OCI-LY3 (cell line): ENCODE measurements around the gene CACYBP.

ENCODE experiments used
- EZH2phosphoT487 ChIP-seq: fragments of 200-600 bp; shearing (Covaris generic); IDR thresholded peaks from 2 replicates; pipeline ENCODE4 v1.6.1; 2018; ENCODE audit warnings: antibody characterized with exemption, mixed run types, low read depth
- TF ChIP-seq, protein P1 (sequence below): fragments of 200-600, 300-600 bp; sonication (generic); IDR thresholded peaks from 2 replicates; pipeline ENCODE4 v1.5.1; 2014; ENCODE audit warnings: antibody characterized with exemption, low read length, low read depth

DNA sequence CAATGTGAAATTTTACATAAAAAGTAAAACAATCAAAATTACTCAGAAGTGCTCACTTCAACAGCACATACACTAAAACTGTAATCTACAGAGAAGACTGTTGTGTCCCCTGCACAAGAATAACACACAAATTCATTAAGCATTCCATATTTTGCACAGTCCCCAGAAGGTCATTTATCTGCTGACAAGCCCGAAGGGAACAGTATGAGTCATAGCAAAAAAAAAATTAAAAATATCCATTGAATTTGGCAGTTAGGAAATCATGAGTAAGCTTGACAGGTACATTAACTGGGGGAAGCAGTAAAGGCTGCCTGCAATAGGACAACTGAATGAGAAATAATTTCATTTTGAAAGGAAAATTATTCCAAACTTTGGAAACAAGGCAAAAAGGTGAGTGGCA is 3.3 kb upstream of the CACYBP start:
- TF ChIP-seq, protein P1, sequence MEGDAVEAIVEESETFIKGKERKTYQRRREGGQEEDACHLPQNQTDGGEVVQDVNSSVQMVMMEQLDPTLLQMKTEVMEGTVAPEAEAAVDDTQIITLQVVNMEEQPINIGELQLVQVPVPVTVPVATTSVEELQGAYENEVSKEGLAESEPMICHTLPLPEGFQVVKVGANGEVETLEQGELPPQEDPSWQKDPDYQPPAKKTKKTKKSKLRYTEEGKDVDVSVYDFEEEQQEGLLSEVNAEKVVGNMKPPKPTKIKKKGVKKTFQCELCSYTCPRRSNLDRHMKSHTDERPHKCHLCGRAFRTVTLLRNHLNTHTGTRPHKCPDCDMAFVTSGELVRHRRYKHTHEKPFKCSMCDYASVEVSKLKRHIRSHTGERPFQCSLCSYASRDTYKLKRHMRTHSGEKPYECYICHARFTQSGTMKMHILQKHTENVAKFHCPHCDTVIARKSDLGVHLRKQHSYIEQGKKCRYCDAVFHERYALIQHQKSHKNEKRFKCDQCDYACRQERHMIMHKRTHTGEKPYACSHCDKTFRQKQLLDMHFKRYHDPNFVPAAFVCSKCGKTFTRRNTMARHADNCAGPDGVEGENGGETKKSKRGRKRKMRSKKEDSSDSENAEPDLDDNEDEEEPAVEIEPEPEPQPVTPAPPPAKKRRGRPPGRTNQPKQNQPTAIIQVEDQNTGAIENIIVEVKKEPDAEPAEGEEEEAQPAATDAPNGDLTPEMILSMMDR = no peak
- TF ChIP-seq EZH2phosphoT487 = no peak
